GM19438 (cell line): Measurements from ENCODE around the gene GLOD4.
"Not testable (repeated sequence)": the region's sequence is repeated elsewhere in the genome, so short reads cannot be mapped to it uniquely, and the experiment has no call there.

ENCODE experiments used
- ATAC-seq: cut with Tn5 transposase; IDR thresholded peaks from one replicate; pipeline ENCODE4 v1.9.1; 2021; ENCODE audit warnings: low read depth; ENCODE audit not compliant: unreplicated experiment

Gene GLOD4

GRCh38 chr17:802901-803881 lies 21.1 kb upstream of the GLOD4 start:
- no peak for ATAC-seq

- no peak for ATAC-seq
These were observed 20.4 kb upstream of the GLOD4 start for GRCh38 chr17:802481-802880.

GRCh38 chr17:801660-802059 lies 19.6 kb upstream of the GLOD4 start:
- ATAC-seq = no peak

- no peak for ATAC-seq
These were observed 18.6 kb upstream of the GLOD4 start for GRCh38 chr17:800446-801242.

DNA sequence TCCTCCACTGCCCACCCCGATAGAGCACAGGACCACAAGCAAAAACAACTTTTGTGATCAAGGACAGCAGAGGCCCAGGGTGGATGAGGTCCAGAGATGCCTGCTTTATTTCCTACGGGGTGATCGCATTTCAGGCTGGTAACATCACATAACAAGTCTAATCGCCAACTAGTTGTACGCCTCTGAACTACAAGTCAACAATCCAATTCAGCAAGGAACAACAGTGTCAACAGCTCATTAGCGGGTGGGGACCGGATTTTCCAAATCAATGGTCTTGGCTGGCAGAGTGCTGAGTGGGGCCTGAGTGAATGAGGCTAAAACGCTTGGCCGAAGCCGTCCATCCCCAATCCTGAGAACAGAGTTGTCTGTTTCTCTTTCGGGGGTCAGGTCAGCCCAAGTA lies 17.2 kb upstream of the GLOD4 start:
- ATAC-seq = no peak

GRCh38 chr17:798246-798645 lies 16.2 kb upstream of the GLOD4 start:
- ATAC-seq = no peak

GRCh38 chr17:797236-797840 lies 15.3 kb upstream of the GLOD4 start:
- ATAC-seq = no peak

DNA sequence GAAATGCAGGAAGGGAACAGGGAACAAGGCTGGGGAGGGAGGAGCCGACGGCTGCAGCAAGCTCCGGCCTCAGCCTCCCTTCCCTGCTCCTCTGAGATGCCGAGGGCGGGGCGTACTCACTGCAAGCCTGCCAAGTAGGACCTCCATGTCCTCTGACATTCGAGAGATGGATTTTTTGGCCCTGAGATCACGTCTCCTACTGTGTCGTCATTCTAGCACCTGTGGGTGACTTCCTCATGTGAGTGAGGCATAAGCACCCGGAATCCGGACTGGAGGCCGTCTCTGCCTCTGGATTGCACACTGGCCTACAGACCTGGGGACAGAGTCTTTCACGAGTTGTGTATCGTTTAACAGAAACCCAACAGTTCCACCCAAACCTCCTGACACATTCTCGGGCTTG lies 14.5 kb upstream of the GLOD4 start:
- ATAC-seq = no peak

- ATAC-seq = no peak
These were observed 13.6 kb upstream of the GLOD4 start for GRCh38 chr17:795721-796120.

- ATAC-seq = no peak
These were observed 13.2 kb upstream of the GLOD4 start for GRCh38 chr17:795276-795675.

GRCh38 chr17:794876-795275 lies 12.8 kb upstream of the GLOD4 start:
- no peak for ATAC-seq

GRCh38 chr17:792277-792676 lies 10.2 kb upstream of the GLOD4 start:
- ATAC-seq = no peak

DNA sequence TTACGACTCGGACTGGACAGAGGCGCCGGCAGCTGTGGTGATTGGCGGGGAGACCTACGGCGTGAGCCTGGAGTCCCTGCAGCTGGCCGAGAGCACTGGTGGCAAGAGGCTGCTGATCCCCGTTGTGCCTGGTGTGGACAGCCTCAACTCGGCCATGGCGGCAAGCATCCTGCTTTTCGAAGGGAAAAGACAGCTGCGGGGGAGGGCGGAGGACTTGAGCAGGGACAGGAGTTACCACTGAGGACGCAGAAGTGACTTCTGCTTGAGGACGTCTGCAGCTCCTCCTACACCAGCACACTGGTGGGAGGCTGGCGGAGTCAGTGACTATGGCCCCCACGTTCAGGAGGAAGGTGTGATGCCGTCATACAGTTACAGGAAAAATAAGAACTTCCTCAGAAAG lies 9.7 kb upstream of the GLOD4 start:
- ATAC-seq = no peak

DNA sequence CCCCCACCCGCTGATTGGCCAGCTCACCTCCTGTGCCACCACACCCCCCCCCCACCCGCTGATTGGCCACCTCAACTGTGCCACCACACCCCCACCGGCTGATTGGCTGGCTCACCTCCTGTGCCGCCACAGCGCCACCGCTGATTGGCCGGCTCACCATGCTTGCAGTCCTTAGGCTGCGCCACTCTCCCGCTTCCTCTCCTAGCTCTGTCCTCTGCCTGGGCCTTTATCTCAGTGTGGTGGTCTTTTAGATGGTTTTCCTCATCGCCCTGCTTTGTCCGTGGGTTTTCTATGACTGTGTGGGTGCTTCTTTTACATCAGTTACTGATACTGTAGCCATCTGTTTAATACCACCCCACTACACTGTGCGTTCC lies 8.8 kb upstream of the GLOD4 start:
- ATAC-seq = not testable (repeated sequence)

GRCh38 chr17:789931-790873 lies 8.1 kb upstream of the GLOD4 start:
- ATAC-seq = not testable (repeated sequence)

DNA sequence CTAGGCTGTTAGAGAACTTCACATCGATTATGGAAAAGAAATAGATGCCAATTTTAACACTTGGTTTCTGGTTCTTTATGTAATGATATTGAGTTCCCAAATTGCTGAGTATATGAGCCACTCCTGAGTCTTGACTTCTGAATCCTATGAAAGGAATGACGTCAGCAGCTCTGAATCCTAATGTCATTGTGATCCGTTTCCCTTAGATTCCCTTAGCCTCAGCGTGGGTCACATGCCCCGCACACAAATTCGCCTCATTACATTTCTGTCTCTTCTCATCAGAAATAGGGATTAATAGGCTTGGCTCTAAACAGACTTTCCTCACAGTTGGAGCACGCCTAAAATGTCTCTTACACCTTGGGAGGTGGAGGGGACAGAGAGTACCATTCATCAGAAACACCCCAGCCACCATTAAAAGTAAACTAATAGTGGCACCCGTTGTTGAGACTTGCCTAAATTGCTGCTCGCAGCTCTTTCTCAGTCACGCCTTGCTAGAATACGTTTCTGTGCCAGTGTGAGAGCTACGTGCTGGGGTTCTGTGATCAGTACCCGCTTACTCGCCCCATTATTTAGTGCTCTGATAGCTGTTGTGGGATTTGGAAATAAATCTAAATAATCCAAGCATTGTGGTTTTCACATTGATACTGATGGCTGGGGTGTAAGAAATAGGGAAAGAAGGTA lies 7.2 kb upstream of the GLOD4 start:
- ATAC-seq = no peak

DNA sequence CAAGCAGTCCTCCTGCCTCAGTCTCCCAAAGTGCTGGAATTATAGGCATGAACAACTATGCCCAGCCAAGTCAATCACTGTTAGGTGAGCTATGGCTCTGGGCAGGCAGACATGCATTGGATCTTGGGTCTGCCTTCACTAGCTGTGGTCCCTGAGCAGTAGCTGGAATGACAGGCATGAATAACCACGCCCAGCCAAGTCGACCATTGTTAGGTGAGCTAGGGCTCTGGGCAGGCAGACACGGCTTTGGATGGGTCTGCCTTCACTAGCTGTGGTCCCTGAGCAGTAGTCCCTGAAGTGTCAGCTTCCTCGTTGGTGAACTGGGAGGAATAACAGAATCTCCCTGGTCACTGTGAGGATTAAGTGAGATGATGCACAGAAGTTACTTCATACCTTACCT lies 6.5 kb upstream of the GLOD4 start:
- no peak for ATAC-seq

DNA sequence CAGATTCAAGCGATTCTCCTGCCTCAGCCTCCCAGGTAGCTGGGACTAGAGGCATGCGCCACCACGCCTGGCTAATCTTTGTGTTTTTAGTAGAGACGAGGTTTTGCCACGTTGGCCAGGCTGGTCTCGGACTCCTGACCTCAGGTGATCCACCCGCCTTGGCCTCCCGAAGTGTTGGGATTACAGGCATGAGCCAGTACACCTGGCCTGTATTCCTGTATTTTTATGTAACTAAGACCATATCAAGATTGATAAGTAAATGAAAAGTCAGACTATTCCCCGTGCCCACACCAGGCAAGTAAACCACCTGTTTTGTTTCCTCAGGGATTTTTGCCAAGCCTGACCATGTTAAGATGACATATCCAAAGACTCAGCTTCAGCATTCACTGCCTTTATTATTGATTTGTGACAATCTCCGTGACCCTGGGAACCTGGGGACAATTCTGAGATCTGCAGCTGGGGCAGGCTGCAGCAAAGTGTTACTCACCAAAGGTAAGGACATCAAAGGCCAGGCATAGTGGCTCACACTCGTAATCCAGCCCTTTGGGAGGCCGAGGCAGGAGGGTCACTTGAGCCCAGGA lies 5.7 kb upstream of the GLOD4 start:
- no peak for ATAC-seq

GRCh38 chr17:785901-786300 lies 3.8 kb upstream of the GLOD4 start:
- ATAC-seq = not testable (repeated sequence)
